GM23248 (cell line): ENCODE results near the gene WDR13.

ENCODE experiments used
- EZH2 ChIP-seq: fragments of 200-600 bp; sonication (generic); IDR thresholded peaks from 2 replicates; pipeline ENCODE4 v1.6.1; 2018; ENCODE audit warnings: antibody characterized with exemption, mild to moderate bottlenecking; ENCODE audit not compliant: insufficient read depth, poor library complexity, severe bottlenecking
- EZH2phosphoT487 ChIP-seq: fragments of 200-600 bp; sonication (generic); IDR thresholded peaks from 2 replicates; pipeline ENCODE4 v1.6.1; 2018; ENCODE audit warnings: antibody characterized with exemption, moderate library complexity, mild to moderate bottlenecking, low read depth; ENCODE audit not compliant: insufficient read depth

DNA sequence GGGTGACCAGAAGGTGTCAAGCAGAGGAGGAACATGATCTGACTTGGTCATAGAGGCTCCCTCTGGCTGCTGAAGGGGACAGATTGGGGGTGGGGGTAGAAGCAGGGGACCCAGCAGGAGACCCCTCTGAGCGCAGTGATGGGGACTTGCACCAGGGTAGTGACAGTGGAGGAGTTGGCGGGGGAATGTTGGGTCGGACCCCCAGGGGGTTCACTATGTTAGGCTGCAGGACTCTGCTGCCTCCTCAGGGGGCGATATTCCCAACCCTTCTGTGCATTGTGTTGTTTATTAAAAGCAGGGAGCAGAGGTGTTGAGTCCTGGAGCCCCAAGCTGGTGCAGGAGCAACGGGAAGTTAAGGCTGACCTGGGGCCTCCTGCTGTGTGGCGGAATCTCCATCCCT is 8.8 kb downstream of the WDR13 start:
- TF ChIP-seq EZH2phosphoT487 = no peak
- TF ChIP-seq EZH2 = no peak
